ENCODE results near the gene ANKRD18A.

ANKRD18A gene

DNA sequence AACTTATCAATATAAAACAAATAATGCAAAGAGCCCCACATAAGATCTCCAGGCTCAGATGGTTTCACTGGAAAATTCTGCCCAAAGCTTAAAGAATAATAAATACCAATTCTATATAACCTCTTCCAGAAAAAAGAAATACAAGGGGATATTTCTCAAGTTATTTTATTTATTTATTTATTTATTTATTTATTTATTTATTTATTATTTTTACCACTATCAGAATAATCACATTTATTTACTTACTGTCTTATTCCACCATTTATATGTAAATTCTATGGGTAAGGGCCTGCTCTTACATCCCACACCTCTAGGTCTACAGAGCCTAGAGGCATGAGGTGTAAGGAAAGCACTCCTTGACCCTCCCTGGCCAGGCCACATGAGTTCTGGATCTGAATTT, 91.1 kb downstream of the ANKRD18A start:
- no peak for DNase-seq (ENCODE audit: low spot score)

DNA sequence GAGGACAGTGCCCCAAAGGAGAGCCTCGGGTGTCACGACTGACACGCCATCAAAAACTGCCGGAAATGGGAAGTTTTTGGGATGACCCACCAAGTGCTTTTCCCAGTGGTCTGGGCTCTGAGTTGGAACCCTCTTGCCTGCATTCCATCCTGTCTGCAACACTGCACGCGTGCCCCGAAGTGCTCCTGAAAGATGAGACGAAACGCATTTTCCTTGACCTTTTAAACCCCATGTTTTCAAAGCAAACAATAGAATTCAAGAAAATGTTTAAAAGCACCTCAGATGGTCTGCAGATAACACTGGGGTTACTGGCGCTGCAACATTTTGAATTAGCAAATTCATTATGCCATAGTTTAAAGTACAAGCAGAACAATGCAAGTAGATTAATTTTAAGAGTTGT, 92.9 kb downstream of the ANKRD18A start:
- DNase-seq (ENCODE audit: low spot score): no peak

DNA sequence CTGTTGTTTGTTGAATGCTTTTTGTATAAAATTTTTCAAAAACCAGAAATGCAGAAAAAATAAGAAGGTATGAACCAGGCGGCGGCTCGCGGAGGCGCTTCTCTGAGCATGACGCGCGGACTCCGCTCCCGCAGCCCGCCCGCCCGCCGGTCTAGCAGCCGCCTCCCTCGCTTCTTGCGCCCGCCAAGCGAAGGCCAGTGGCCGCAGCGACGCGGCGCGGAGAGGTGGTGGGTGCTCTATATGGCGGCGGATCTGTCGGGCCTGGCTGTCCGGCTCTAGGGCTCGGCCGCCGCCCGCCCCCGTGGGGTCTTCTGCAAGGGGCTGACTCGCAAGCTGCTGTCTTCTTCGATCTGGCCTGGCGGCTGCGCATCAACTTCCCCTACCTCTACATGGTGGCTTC, 93.8 kb downstream of the ANKRD18A start:
- no peak for DNase-seq (ENCODE audit: low spot score)

DNA sequence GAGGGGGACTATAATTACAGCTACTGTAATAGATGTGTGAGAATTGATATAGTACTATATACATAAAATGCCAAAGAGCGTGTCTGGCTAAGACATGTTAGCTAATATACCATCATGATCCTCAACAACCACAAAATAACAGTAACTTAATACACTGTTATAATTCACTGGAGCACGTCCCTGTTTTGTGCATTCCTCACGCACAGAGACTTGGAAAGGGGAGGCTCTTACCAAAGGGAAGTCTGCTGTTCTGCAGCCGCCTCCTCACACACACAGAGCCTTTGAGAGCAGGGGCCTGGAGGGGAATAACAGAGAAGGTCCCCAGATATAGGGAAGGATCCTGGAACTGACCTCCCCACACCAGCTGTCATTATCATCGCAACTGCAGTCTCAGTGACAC, 97.3 kb downstream of the ANKRD18A start:
- DNase-seq (ENCODE audit: low spot score): no peak

DNA sequence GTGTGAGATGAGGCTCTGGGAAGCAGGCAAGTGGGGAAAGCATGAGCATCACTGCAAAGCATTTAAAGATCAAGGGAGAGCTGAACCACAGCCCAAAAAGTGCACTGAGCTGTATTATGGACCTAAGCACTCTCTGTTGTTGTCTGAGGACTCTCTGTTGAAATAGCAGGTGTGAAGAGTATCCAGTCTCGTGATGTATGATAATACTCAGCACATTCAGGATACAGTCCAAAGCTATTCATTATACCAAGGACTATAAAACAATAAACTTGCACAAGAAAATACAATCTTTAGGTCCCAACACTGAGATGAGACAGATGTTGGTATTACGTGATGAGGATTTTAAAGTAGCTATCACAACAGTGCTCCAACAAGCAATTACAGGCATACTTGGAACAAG, 98.6 kb downstream of the ANKRD18A start:
- DNase-seq (ENCODE audit: low spot score): no peak

All from activated CD4-positive, alpha-beta T cell treated with anti-CD3 and anti-CD28 coated beads, Interleukin-2, Interleukin-4, amounts not matched to agents 100 ng/mL and 50 ng/mL, durations not matched to agents 16 hours and 8 hours (primary cell).